ENCODE measurements around the gene CNPY4.

GRCh38 chr7:100142461-100142860 is 23.0 kb downstream of the CNPY4 start:
- TF ChIP-seq CTCF (IDR thresholded peaks at IDR 0.05) = no peak
- TF ChIP-seq POLR2A (IDR thresholded peaks at IDR 0.05) = no peak

Measured in uterus (tissue), 2 donors.